OCI-M1 (cell line): Measurements from ENCODE around the gene ARHGAP5.

ENCODE experiments used
- DNase-seq: peaks from one replicate; lab custom pipeline; 2025; lab: John Stamatoyannopoulos, UW

The ARHGAP5 gene

GRCh38 chr14:32076278-32077080, 625 bp upstream of the ARHGAP5 start:
- DNase-seq = peak; percentile 91

GRCh38 chr14:32078023-32078857, 1.1 kb downstream of the ARHGAP5 start:
- DNase-seq = peak; percentile 73

- peak; percentile 47 for DNase-seq
Observed at GRCh38 chr14:32078858-32079216, 1.7 kb downstream of the ARHGAP5 start.

- DNase-seq = no peak
Observed at GRCh38 chr14:32079264-32079663, 2.2 kb downstream of the ARHGAP5 start.

DNA sequence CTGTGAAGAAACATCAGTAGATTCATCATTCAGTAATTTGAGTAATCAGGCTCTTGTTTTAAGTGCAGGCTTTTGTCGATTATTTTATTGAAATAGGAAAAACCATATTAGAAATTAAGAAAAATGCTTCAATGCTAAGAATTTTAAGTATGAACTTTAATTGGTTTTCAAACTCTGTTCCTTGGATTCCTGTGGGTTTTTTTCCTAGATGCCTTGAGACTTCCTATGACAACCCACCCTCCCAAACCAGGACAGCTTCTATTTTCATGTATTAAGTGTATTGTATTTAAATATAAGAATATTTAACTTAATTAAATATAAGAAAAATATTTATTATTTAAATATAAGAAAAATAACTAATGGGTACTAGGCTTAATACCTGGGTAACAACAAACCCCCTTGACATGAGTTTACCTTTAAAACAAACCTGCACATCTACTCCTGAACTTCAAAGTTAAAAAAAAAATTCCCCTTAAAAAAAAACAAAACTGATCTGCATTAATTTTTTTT, 3.0 kb downstream of the ARHGAP5 start:
- no peak for DNase-seq

DNA sequence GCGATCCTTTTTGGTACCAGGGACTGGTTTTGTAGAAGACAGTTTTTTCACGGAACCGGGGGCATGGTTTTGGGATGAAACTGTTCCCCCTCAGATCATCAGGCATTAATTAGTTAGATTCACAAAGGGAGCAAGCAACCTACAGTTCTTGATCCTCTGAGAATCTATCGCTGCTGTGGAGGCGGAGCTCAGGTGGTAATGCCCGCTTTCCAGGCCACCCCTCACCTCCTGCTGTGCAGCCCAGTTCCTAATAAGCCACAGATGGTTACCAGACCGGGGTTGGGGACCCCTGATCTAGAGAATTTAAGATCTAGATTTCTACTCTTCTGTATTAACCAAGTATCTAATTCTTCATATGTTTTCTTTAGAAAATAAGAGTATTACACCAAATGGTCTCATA, 4.8 kb downstream of the ARHGAP5 start:
- no peak for DNase-seq

GRCh38 chr14:32083315-32083624, 6.2 kb downstream of the ARHGAP5 start:
- DNase-seq = no peak

DNA sequence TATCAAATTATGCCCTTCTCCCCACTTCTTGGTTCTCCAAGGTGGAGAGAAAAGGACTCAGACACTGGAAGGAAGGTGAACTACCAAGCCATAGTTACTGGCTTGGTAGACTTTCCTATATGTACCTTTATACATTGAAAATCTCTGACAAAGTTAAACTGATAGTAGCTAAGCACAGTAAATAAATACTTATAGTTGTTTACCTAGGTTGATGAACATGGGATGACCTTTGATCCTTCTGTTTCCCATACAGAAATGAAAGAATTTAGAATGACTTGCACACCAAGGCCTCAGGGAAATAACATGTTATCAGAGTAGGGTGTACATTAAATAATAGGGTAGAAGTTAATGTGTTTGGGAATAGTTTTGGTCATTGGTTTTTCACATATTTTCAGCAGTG, 6.7 kb downstream of the ARHGAP5 start:
- no peak for DNase-seq

DNA sequence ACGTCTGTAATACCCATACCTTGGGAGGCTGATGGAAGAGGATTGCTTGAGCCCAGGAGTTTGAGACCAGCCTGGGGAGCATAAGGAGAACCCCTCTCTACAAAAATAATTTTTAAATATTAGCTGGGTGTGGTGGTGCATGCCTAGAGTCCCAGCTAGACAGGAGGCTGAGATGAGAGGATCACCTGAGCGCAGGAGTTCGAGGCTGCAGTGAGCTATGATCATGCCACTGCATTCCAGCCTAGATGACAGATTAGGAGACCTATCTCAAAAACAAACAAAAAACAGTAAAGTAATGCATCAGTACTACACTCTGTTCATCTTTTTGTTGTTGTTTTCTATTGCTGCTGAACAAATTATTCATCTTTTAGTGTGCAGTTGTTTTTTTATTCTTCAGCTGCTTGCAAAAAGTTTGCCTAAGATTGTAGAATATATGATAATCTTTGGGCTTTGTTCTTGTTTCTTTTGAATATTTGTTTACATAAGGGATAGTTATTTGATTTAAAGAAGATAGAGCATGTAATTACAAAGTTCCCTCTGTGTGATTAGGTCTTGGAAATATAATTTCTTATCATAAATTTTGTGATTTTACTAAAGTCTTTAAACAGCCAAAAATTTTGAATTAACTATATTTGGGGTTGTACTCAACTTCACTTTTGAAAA, 8.2 kb downstream of the ARHGAP5 start:
- no peak for DNase-seq

DNA sequence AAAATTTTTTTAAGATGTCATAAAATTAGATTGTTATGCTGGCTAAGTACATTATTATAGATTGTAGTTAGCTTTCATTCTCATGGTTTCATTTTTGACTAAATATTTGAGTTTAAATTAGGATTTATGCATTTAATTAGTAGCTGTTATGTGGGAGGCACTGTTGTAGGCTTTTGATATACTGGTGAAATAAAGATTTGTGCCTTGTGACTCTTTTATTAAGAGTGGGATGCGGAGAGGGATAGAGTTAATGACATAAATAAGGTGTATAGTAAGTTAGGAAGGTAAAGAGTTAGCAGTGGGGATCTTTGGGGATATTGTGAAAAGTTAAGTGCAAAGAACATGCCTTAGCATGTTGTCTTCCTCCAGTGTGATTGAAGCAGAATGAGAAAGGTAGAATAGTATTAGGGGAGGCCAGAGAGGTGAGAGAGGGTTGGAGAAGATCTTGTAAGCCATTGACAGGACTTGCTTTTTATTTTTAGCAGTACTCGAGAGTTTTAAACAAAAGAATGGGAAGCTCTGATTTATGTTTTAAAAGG, 8.8 kb downstream of the ARHGAP5 start:
- DNase-seq = no peak

DNA sequence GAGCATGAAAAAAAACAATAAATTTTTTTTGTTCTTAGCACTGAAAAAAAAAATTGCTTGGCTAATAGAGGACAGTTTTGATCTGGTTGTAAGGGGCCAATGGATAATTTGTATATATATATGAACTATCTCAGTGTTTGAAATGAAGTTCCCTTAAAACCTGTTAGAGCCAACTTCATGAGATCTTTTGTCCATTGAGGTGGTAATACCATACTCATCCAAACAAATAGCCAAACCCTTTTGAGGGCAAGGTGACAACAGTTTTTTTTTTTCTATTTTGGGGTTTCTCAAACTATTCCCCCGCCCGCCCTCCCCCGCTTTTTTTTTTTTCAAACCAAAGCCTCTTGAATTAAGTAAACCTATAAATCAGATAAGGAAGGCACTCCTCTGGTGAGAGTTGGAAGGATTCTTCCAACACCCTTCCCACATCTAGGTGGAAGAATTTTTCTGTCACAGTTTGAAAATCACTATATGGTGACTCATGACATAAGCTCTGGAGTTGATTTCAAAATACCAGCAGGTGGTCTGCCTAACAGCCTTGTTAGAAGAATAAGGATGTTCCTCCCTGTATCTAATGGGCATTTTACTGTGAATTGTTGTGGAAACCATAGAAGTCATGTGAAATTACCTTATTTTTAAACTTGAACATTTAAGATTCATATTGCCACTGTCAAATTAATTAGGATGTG, 10.2 kb downstream of the ARHGAP5 start:
- DNase-seq = no peak

- no peak for DNase-seq
Observed at GRCh38 chr14:32087907-32088306, 10.8 kb downstream of the ARHGAP5 start.

DNA sequence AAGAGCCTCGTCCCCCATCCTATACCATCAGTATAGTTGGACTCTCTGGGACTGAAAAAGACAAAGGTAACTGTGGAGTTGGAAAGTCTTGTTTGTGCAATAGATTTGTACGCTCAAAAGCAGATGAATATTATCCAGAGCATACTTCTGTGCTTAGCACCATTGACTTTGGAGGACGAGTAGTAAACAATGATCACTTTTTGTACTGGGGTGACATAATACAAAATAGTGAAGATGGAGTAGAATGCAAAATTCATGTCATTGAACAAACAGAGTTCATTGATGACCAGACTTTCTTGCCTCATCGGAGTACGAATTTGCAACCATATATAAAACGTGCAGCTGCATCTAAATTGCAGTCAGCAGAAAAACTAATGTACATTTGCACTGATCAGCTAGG, 13.6 kb downstream of the ARHGAP5 start:
- no peak for DNase-seq

DNA sequence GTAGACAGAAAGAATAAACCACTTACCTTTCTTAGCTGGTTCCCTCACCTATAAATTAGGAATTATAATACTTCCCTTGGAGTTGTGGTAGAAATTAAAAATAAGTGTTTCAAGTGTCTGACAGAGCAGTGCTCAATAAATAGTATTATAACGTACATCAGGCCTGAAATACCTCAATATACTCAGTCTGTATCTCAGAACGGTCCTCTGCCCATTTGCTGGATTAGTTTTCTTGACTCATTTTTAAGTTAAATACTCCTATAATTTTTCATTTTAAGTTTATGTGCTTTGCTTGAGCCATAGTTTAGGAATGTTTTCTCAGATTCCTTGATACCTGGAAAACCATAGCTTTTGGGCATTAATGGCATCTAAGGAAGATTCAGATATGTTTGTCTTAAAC, 22.4 kb downstream of the ARHGAP5 start:
- no peak for DNase-seq

DNA sequence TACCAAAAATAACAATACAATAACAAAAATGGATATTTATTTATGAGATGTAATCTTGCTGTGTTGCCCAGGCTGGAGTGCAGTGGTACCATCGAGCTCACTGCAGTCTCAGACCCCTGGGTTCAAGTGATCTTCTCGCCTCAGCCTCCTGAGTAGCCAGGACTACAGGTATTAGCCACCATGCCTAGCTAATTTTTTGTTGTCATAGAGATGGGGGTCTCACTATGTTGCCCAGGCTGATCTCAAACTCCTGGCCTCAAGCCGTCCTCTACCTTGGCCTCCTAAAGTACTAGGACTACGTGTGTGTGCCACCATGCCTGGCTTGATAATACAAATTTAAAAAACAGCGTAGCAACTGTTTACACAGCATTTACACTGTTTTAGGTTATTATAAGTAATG, 23.1 kb downstream of the ARHGAP5 start:
- no peak for DNase-seq

GRCh38 chr14:32102152-32102787, 25.2 kb downstream of the ARHGAP5 start:
- DNase-seq = no peak

- DNase-seq = no peak
Observed at GRCh38 chr14:32102968-32103367, 25.9 kb downstream of the ARHGAP5 start.

DNA sequence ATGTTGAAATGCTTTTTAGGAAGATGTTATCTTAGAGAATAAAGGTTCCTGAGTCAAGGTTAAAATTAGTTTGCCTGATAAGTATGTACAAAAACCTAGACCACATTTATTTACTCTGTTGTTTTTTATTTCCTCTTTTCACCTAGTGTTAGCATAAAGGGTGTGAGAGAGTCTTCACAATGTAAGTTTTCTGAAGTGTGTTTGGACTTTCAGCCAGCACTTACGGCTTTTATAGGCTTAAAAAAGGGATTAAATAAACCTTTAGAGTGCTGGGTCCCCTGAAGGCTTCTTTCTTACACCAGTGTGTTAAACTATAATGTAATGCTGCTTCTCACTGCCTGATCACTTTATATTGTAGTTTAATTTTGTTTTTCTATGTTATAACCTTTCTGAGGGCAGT, 27.2 kb downstream of the ARHGAP5 start:
- DNase-seq = no peak

DNA sequence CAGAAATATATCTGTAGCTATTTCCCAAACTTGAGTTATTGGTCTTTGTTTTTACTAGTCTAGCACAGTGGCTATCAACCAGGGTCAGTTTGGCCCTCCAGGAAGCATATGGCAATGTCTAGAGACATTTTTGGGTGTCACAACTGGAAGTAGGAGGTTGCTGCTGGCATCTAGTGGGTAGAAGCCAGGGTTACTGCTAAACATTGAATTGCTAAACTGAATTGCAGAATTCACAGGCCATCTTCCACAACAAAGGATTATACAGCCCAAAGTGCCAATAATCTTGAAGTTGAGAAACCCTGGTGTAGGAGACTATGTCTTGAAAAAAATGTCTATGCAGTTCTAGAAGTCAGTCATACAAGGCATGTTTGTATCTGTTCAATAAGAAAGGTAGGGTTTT, 27.7 kb downstream of the ARHGAP5 start:
- no peak for DNase-seq

DNA sequence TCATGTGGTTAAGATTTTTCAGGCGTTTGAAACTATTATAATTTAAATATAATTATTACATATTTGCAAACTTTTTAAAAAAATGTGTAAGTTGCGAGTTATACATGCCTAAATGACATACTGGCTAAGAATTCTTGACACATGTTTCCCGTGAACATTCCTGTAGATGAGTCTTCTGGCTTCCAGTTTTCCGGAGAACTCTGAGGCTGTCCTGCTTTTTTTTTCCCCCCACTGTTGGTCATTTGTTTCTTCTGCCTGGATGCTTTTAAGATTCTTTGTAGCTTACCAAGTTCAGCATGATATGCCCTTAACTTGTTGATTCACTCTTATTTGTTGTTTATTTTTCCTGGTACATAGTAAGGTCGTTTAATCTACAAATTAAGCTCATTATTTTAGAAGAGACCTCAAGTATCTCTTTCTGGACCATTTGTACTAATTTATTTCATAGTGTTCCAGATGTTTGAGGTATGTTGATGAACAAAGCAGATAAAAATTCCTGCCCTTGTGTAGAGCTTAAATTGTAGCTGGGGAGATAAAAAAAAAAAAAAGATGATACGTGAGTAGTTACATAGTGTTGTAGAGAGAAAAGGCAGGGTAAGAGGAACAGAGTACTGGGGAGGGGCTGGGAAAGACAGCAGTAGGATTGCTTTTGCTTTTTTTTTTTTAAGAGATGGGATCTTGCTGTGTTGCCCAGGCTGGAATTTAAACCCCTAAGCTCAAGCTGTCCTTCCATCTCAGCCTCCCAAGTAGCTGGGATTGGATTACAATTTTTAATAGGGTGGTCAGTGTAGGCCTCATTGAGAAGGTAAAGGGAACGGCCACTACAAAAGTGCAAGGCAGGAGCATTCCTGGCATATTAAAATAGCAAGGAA, 32.8 kb downstream of the ARHGAP5 start:
- no peak for DNase-seq

- no peak for DNase-seq
Observed at GRCh38 chr14:32110548-32110896, 33.4 kb downstream of the ARHGAP5 start.
